GM12864 (cell line): ENCODE results near the gene PLXNA2.
A peak's percentile ranks its signal among the peaks of the same experiment; 100 is the strongest.

ENCODE experiments used
- DNase-seq: peaks from one replicate; pipeline ENCODE4 v3.0.0-alpha.2; 2011; ENCODE audit warnings: low read depth
- H3K4me3 ChIP-seq: 2 replicates; pipeline ENCODE4 v1.5.1; 2011; ENCODE audit warnings: mild to moderate bottlenecking, low read depth, low read length, control low read depth
- TF ChIP-seq, protein P1 (sequence below): IDR thresholded peaks from 2 replicates; pipeline ENCODE4 v1.5.1; 2011; ENCODE audit warnings: low read depth, mild to moderate bottlenecking, moderate library complexity, low read length, control low read depth, inconsistent platforms; ENCODE audit errors: missing control alignments

PLXNA2 gene

DNA sequence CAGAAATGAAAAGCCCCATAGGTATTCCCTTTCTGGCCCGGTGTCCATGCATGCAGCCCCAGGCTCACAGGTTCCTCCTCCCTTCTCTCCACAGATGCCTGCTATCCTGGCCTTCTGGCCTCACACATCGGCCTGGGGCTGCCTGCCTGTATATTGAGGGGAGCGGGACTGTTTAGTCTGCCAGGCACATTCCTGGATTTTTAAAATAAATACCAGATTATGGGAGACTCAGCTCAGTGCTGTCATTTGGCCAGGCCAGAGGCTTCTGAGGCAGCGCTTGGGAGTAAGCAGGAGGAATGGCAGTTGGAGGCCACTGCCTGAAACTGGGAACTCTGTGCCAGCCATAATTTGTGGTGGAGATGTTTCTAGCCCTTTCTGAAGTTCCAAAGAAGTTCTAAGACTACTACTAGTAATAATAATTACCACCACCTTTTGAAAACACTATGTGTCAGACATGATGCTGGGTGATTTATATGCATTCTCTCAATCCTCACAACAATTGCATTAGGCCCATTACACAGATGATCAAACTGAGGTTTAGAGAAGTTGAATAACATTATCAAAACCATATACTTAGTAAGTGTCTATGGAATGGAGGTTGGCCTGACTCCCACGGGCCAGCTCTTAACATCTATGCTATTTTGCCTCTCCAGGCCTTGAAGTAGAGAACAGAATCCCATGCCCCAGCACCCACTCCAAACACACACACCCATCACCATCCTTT lies 107.6 kb downstream of the PLXNA2 start:
- TF ChIP-seq, protein P1, sequence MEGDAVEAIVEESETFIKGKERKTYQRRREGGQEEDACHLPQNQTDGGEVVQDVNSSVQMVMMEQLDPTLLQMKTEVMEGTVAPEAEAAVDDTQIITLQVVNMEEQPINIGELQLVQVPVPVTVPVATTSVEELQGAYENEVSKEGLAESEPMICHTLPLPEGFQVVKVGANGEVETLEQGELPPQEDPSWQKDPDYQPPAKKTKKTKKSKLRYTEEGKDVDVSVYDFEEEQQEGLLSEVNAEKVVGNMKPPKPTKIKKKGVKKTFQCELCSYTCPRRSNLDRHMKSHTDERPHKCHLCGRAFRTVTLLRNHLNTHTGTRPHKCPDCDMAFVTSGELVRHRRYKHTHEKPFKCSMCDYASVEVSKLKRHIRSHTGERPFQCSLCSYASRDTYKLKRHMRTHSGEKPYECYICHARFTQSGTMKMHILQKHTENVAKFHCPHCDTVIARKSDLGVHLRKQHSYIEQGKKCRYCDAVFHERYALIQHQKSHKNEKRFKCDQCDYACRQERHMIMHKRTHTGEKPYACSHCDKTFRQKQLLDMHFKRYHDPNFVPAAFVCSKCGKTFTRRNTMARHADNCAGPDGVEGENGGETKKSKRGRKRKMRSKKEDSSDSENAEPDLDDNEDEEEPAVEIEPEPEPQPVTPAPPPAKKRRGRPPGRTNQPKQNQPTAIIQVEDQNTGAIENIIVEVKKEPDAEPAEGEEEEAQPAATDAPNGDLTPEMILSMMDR: no peak
- DNase-seq: no peak
- H3K4me3 ChIP-seq: no peak overlapping the region

DNA sequence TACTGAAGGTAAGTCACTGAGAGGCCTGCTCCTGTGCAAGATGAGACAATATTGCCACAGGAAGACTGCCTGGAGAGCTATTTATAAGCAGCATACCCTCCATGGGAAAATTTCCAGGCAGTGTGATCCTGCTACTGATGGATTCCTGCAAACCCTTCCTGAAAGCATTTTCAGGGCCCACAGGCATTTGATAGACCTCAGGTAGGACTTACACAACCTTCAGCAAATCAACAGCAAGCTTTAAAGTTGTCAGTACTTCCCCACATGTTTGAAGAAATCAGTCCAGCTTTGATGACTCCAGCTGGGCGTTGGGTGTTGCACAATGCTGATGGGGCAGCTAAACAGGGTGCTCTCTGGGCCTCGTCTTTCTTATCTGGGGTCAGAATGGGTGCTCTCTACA lies 108.8 kb downstream of the PLXNA2 start:
- no peak overlapping the region for H3K4me3 ChIP-seq
- DNase-seq: no peak
- TF ChIP-seq, protein P1: no peak

DNA sequence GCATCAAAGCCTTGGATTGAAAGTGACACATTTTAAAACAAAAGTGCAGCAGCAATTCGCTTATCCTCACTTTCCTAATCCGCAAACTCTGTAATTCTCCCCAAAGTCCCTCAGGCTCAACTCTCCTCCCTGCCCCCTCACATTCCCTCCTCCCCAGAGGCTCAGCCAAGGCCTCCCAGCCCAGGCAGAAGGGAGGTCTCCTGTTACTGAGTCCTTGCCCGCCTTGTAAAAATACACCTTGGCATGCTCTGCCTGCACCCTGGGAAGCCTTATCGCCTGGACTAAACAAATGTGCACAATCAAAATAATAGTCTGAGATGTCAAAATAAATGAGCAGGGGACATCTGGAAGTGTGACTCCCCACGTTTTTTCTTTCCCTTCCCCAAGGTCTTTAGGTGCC lies 109.7 kb downstream of the PLXNA2 start:
- H3K4me3 ChIP-seq: no peak overlapping the region
- no peak for DNase-seq
- TF ChIP-seq, protein P1: no peak

DNA sequence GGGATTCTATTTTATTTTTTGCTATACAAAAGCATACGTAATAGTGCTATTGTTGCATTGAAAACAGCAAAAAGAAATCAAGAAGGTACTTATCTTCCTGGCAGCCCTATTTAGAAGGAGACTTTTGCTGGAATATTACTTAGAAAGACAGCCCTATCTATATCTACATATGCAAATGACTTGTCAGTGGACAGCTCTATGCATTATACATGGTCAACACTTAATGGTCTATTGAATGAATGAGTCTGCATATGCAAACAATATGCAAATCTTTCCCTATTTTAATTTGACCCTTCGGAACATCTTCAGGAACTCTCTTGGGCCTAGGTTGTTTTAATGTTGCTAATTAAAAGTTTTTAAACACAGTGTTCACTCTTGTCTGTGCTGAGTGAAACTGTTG lies 110.8 kb downstream of the PLXNA2 start:
- DNase-seq: no peak
- H3K4me3 ChIP-seq: no peak overlapping the region
- TF ChIP-seq, protein P1: no peak

DNA sequence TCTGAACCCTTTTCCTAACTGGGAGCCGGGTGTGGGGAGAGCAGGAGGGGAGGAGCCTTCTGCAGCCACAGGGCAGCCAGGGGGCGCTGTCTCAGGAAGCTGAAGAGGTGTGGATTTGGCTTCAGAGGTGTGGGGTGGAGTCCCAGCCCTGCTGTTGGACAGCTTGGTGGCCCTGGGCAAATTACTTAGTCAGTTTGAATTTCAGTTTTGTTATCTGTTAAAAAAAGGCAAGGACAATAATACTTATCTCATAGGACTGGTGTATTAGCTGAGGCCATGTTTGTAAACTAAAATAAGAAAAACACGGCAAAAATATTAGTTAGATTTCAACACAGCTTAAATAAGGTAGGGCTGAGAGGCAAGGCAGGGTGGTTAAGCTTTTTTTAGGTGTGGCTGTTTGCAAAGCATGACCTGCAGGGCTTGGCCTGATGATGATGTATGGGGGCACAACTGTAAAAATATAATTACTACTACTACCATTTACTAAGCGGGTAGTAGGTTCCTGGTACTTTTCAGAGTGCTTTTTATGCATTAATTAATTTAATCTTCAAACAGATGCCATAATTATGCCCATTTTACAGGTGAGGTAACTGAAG lies 111.8 kb downstream of the PLXNA2 start:
- H3K4me3 ChIP-seq: no peak overlapping the region
- TF ChIP-seq, protein P1: peak; percentile 89
- peak; percentile 18 for DNase-seq

DNA sequence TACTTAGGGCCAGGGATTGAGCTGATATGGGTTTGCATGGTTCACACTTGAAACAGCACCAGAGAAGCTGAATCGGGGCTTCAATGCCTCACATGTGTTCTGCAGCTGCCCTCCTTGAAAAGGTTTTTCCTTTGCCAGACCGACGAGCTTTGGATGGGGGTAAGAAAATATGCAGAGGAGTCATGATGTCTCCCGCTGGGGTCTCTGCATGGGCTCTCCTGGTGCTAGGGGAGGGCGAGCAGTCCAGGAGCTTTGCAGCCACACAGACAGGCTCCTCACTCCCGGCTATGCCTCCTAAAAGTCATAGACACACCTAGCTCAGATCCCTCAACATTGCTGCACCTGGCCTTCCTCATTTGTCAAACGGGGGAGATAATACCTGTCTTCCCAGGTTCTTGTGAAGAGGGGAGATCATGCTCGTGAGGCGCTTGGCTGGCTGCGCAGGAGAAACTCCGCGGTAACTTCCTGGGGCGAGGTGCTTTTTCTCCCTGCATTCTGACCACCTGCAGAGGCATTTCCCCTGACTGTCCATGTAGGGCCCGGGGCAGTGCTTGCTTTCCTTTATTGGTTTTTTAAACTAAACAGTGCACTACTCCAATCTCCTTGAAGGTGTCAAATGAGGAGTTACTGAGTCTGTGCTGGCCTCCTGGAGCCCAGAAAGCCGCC lies 112.4 kb downstream of the PLXNA2 start:
- DNase-seq: no peak
- TF ChIP-seq, protein P1: no peak
- H3K4me3 ChIP-seq: no peak overlapping the region
